ENCODE measurements around the gene IFFO2.

- TF ChIP-seq EZH2 (IDR thresholded peaks at IDR 0.05; ENCODE audit: low read depth): no peak
- no peak for TF ChIP-seq CTCF (conservative IDR thresholded peaks at IDR 0.05)
These were observed 22.1 kb downstream of the IFFO2 start for GRCh38 chr1:18934205-18935000.

Data from PC-9 (cell line).